Measurements from ENCODE around the gene ZNF677.

- TF ChIP-seq EP300 (IDR thresholded peaks at IDR 0.05): no peak
- TF ChIP-seq CTCF (IDR thresholded peaks at IDR 0.05): no peak
- TF ChIP-seq POLR2A (IDR thresholded peaks at IDR 0.05): no peak
- TF ChIP-seq POLR2AphosphoS5 (IDR thresholded peaks at IDR 0.05): no peak
Measured at GRCh38 chr19:53193535-53194222, 61.0 kb downstream of the ZNF677 start.
